Ishikawa (cell line): Measurements from ENCODE around the gene MED12L.

ENCODE experiments used
- CEBPB ChIP-seq: IDR thresholded peaks from 2 replicates; pipeline ENCODE4 v1.6.1; 2012
- EP300 ChIP-seq: IDR thresholded peaks from 2 replicates; pipeline ENCODE4 v1.6.1; 2012; ENCODE audit warnings: borderline replicate concordance
- FOXM1 ChIP-seq: IDR thresholded peaks from 2 replicates; pipeline ENCODE4 v1.6.1; 2012; ENCODE audit warnings: low read depth, borderline replicate concordance
- MAX ChIP-seq: IDR thresholded peaks from 2 replicates; pipeline ENCODE4 v1.6.1; 2012
- REST ChIP-seq: IDR thresholded peaks from 2 replicates; pipeline ENCODE4 v1.6.1; 2012; ENCODE audit warnings: low read depth, mild to moderate bottlenecking
- TAF1 ChIP-seq: IDR thresholded peaks from 2 replicates; pipeline ENCODE4 v1.6.1; 2012; ENCODE audit warnings: low read depth, mild to moderate bottlenecking
- YY1 ChIP-seq: IDR thresholded peaks from 2 replicates; pipeline ENCODE4 v1.6.1; 2012; ENCODE audit warnings: low read depth

- TF ChIP-seq TAF1 (no peak), REST (no peak), FOXM1 (no peak), EP300 (no peak), MAX (no peak), YY1 (no peak), CEBPB (no peak)
Observed at GRCh38 chr3:151452368-151452767, 366.9 kb downstream of the MED12L start.
